Upper lobe of right lung (tissue), 1 donor: ENCODE data around the gene HLA-DOB. TPM values are rescaled to one million over a fixed set of nuclear protein-coding genes. Genes with fewer than 3 reads are reported as not detected.
A peak's percentile ranks its signal among the peaks of the same experiment; 100 is the strongest.

ENCODE experiments used
- ATAC-seq: fragments of 200-7000 bp; cut with Tn5 transposase; one replicate; pipeline ENCODE4 v1.9.1; 2020; ENCODE audit warnings: mild to moderate bottlenecking, moderate library complexity
- DNase-seq: peaks from one replicate; pipeline ENCODE4 v3.0.0-alpha.2; 2020
- H3K27ac ChIP-seq: fragments of 200-600 bp; one replicate; pipeline ENCODE4 v1.8.0; 2022
- H3K27me3 ChIP-seq: fragments of 200-600 bp; one replicate; pipeline ENCODE4 v1.8.0; 2022; ENCODE audit warnings: mild to moderate bottlenecking
- H3K36me3 ChIP-seq: fragments of 200-600 bp; one replicate; pipeline ENCODE4 v1.8.0; 2022
- H3K4me1 ChIP-seq: fragments of 200-600 bp; one replicate; pipeline ENCODE4 v1.8.0; 2022
- H3K4me3 ChIP-seq: fragments of 200-600 bp; one replicate; pipeline ENCODE4 v1.8.0; 2022; ENCODE audit warnings: mild to moderate bottlenecking
- H3K9me3 ChIP-seq: fragments of 200-600 bp; one replicate; pipeline ENCODE4 v1.8.0; 2022
- intact Hi-C: fragments of 100-400 bp; cut with DNase I; formaldehyde crosslinking; loops from one replicate; pipeline ENCODE4 v1.11.0; 2022
- total RNA-seq: library from RNA; stranded (reverse); fragmentation: NEBNext Ultra II Directional; extraction: Animal tissue kit (Norgen Biotek cat#: 25700); gene quantifications from one replicate; pipeline ENCODE4 v1.2.1, GENCODE V29; 2021
- TF ChIP-seq, protein P1 (sequence below): fragments of 200-600 bp; IDR thresholded peaks from one replicate; pipeline ENCODE4 v1.8.0; 2022; ENCODE audit warnings: antibody characterized with exemption
- donor health status: DM: no; HTN: yes; CAD: no; lungs with severe emphysema.

The HLA-DOB gene
- total RNA-seq, 1 donor from 2014 or later: 0.64 TPM

DNA sequence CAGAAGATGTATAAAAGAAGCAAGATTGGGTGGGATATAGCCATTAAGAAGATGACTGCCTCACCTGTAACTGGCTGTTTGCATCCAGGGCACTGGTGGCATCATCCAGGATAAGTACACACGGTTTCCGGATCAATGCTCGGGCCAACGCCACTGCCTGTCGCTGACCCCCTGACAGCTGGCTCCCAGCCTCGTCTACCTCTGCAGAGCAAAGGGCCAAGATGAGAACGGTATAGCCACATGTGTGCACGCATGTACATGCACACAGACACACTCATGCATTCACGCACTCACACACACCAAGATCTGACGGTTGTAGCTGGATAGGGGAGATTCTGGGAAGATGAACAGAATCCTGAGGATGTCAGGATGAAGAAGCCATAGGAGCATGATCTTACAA lies 30.2 kb upstream of the HLA-DOB start:
- no peaks in the 10 kb centered on the region for H3K27me3 ChIP-seq
- H3K9me3 ChIP-seq: no peaks in the 10 kb centered on the region
- TF ChIP-seq, protein P1, sequence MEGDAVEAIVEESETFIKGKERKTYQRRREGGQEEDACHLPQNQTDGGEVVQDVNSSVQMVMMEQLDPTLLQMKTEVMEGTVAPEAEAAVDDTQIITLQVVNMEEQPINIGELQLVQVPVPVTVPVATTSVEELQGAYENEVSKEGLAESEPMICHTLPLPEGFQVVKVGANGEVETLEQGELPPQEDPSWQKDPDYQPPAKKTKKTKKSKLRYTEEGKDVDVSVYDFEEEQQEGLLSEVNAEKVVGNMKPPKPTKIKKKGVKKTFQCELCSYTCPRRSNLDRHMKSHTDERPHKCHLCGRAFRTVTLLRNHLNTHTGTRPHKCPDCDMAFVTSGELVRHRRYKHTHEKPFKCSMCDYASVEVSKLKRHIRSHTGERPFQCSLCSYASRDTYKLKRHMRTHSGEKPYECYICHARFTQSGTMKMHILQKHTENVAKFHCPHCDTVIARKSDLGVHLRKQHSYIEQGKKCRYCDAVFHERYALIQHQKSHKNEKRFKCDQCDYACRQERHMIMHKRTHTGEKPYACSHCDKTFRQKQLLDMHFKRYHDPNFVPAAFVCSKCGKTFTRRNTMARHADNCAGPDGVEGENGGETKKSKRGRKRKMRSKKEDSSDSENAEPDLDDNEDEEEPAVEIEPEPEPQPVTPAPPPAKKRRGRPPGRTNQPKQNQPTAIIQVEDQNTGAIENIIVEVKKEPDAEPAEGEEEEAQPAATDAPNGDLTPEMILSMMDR: no peak
- ATAC-seq (no peak), DNase-seq (no peak)
- H3K36me3 ChIP-seq: peaks cover 67% of the 10 kb centered on the region
- peaks cover 54% of the 10 kb centered on the region for H3K4me1 ChIP-seq
- no peak overlapping the region for H3K4me3 ChIP-seq
- intact Hi-C loops: no loop called here
- no peak overlapping the region for H3K27ac ChIP-seq

DNA sequence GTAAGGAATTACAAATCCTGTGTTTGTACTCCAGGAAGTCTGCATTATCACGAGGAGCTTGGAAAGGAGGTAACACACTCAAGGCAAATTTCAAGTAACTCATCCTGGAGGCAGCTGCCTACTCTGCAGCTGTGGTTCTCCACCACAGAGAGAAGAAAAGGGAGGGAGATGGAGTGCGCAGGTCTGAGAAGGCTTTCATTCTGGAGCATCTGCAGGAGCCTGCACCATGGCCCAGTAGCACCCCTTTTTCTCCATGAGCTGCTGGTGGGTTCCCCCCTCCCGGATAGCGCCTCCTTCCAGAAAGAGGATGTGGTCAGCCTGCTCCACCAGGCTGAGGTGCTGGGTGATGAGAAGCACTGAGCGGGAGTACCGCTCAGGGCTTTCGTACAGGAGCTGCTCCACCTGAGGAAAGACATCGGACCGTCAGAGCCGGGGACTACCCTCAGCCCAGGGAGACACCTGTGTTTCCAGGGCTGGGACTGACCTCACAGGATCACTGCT lies 28.6 kb upstream of the HLA-DOB start:
- Histone ChIP-seq H3K4me1 (peaks cover 39% of the 10 kb centered on the region), H3K27me3 (no peaks in the 10 kb centered on the region), H3K9me3 (no peaks in the 10 kb centered on the region), H3K4me3 (peak overlapping the region; percentile 94), H3K36me3 (peaks cover 71% of the 10 kb centered on the region), H3K27ac (peak overlapping the region; percentile 98)
- TF ChIP-seq, protein P1: no peak
- DNase-seq (no peak), ATAC-seq (peak; percentile 10)
- intact Hi-C loops: no loop called here

DNA sequence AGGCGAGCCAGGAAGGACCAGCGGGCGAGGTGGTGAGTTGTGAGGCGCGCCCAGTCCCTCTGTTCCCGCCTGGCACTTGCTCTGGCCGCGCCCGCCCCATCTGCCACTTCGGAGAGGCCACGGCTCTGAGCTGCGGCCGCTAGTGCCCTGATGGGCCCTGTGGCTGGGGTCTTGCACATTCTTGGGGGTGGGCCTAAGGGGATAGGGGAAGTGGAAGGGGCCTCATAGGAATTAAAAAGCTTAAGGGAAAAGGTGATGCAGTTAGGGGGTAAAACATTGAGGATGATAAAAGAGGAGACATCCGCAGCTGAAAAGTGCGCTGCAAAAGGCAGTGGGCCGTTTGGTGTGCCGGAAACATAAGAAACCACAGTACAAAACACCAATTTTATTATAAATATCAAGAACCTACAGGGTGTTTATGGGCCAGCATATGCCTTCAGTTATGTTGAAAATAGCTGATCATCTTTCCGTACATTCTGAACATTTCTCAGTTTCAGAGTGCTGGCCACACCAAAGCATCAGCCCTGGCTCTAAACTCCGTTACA lies 28.1 kb upstream of the HLA-DOB start:
- Histone ChIP-seq H3K27me3 (no peaks in the 10 kb centered on the region), H3K9me3 (no peaks in the 10 kb centered on the region), H3K4me1 (peaks cover 39% of the 10 kb centered on the region), H3K27ac (peak overlapping the region; percentile 98), H3K36me3 (peaks cover 70% of the 10 kb centered on the region), H3K4me3 (peak overlapping the region; percentile 94)
- DNase-seq (no peak), ATAC-seq (no peak)
- TF ChIP-seq, protein P1: no peak
- intact Hi-C loops: no loop called here

DNA sequence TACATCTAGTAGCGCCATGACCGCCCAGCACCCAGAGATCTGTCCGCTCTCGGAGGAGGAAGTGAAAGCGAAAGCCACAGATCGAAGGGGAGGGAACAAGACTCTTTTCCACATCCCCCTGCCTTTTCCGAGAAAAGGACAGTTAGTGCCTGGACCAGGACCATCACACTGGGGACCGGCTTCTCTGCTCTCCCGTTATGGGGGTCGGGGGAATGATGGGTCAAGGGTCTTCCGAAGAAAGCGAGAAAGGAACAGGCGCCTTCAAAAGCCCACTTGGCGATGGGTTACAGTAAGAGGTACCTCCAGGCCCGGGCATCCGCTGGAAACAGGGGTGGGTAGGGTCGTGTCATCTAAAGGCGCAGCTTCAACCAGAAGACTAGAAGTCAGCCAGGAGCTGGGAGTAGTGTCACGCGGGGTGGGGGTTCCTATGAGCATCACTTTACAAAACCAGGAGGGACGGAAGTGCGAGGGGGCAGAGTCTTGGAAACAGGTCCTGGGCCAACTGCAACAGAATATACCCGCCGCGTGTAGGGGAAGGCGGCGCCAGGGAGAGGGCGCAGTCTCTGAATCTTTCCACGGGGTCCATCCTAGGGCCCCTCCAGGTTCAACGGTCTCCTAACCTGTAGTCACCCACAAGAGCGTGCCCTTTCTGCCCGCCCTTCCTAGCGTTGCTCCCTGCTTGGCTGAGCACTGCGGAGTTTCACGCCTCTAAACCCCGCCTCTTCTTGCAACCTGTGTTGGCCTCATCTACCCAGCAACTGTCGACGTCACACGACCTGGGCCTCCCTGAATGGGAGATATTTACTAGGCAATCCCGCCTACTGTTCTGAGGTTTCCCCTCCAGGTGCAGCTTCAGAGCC lies 27.4 kb upstream of the HLA-DOB start, which contains the start of gene PSMB8:
TSS of gene PSMB8 (minus strand) at position 69 of the 860 bp plus-strand sequence. CDS start at position 18, 51 bp downstream.
- peaks cover 39% of the 10 kb centered on the region for H3K4me1 ChIP-seq
- H3K36me3 ChIP-seq: peaks cover 62% of the 10 kb centered on the region
- ATAC-seq (peak; percentile 97), DNase-seq (peak; percentile 97)
- H3K27me3 ChIP-seq: no peaks in the 10 kb centered on the region
- peak within 1 kb of the TSS; percentile 98 for H3K27ac ChIP-seq
- intact Hi-C loops: no loop called here
- TF ChIP-seq, protein P1: peak; percentile 10
- H3K9me3 ChIP-seq: no peaks in the 10 kb centered on the region
- H3K4me3 ChIP-seq: peak within 1 kb of the TSS; percentile 94

DNA sequence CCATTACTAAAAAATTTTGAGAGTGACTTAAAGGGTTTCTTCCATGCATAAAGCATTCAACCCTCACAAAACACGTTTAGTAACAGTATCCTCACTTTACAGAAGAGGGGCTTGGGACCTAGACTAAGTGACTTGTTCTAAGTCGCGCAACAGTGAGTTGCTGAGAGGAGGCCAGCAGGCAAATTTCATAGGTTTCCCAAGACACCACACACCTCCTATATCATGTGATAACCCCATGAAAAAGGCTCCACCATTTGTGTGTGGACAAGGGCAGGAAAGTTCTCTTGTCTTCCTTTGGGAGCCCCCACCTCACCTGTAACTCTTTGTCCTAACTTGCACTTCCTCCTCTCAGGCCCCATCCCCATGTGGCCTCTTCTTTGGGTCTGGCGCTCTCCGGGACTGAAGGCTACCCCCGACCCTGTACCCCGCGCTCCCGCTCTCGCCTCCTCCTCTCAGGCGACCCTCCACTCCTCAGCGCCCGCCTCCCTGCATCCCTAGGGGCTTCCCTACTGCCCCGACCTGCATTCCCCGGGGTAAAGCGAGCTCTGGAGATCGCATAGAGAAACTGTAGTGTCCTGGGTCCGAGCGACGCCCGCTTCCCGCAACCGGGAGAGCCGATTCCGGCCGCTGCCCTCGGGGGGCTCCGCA lies 26.7 kb upstream of the HLA-DOB start:
- Histone ChIP-seq H3K27ac (peak overlapping the region; percentile 98), H3K27me3 (no peaks in the 10 kb centered on the region), H3K36me3 (peaks cover 55% of the 10 kb centered on the region), H3K4me3 (peak overlapping the region; percentile 94), H3K9me3 (no peaks in the 10 kb centered on the region), H3K4me1 (peaks cover 39% of the 10 kb centered on the region)
- TF ChIP-seq, protein P1: no peak
- no peak for ATAC-seq
- DNase-seq: no peak
- intact Hi-C loops: no loop called here
